DMS114 treated with DMSO at 0.1 percent for 48 hours (cell line): Measurements from ENCODE around the gene DGKD.
A peak's percentile ranks its signal among the peaks of the same experiment; 100 is the strongest.
"Not testable (repeated sequence)": the region's sequence is repeated elsewhere in the genome, so short reads cannot be mapped to it uniquely, and the experiment has no call there.

Experiments used
- DNase-seq: peaks from one replicate; lab custom pipeline; 2025; ENCODE audit not compliant: unreplicated experiment; lab: John Stamatoyannopoulos, UW

Gene DGKD

GRCh38 chr2:233353769-233354499, at the start of gene DGKD:
Gene DGKD (plus strand): TSS chr2:233354494. CDS start chr2:233354519, 25 bp downstream.
- DNase-seq, result peak; percentile 43

GRCh38 chr2:233307565-233307964, 46.7 kb upstream of the DGKD start, which contains the start of gene SAG:
Gene SAG (plus strand): TSS chr2:233307816. CDS start chr2:233309190, 1,374 bp downstream.
- no peak for DNase-seq

- DNase-seq, result no peak
Measured at GRCh38 chr2:233311241-233311926, 42.9 kb upstream of the DGKD start.

- DNase-seq, result no peak
Measured at GRCh38 chr2:233312874-233313273, 41.4 kb upstream of the DGKD start.

- DNase-seq, result no peak
Measured at GRCh38 chr2:233314180-233314925, 39.9 kb upstream of the DGKD start.

GRCh38 chr2:233317196-233317943, 36.9 kb upstream of the DGKD start:
- no peak for DNase-seq

GRCh38 chr2:233319256-233319655, 35.0 kb upstream of the DGKD start:
- no peak for DNase-seq

GRCh38 chr2:233320470-233320869, 33.8 kb upstream of the DGKD start:
- DNase-seq, result no peak

- no peak for DNase-seq
Measured at GRCh38 chr2:233321166-233321565, 33.1 kb upstream of the DGKD start.

GRCh38 chr2:233323851-233324250, 30.4 kb upstream of the DGKD start:
- no peak for DNase-seq

GRCh38 chr2:233325256-233325655, 29.0 kb upstream of the DGKD start:
- no peak for DNase-seq

GRCh38 chr2:233325814-233326213, 28.5 kb upstream of the DGKD start:
- no peak for DNase-seq

GRCh38 chr2:233326500-233326899, 27.8 kb upstream of the DGKD start:
- no peak for DNase-seq

GRCh38 chr2:233328922-233329321, 25.4 kb upstream of the DGKD start:
- DNase-seq, result no peak

- DNase-seq, result no peak
Measured at GRCh38 chr2:233329489-233330135, 24.7 kb upstream of the DGKD start.

GRCh38 chr2:233331536-233331935, 22.8 kb upstream of the DGKD start:
- no peak for DNase-seq

GRCh38 chr2:233332125-233332524, 22.2 kb upstream of the DGKD start:
- DNase-seq, result no peak

- no peak for DNase-seq
Measured at GRCh38 chr2:233334915-233335314, 19.4 kb upstream of the DGKD start.

- DNase-seq, result not testable (repeated sequence)
Measured at GRCh38 chr2:233336091-233336490, 18.2 kb upstream of the DGKD start.

GRCh38 chr2:233336541-233336940, 17.8 kb upstream of the DGKD start:
- DNase-seq, result no peak

- no peak for DNase-seq
Measured at GRCh38 chr2:233338046-233338445, 16.2 kb upstream of the DGKD start.
